Tibial nerve (tissue), 4 donors: ENCODE data around the gene PTPN2. TPM values are rescaled to one million over a fixed set of nuclear protein-coding genes. Genes with fewer than 3 reads are reported as not detected.

Source experiments
- DNase-seq, 2 donors: peaks; one replicate each; pipeline ENCODE4 v3.0.0-alpha.2; 2019; ENCODE audit warnings: low spot score in 2 of 2
- H3K27ac ChIP-seq, 4 donors: fragments of 200-600 bp; sonication (generic) in 3 of 4; one replicate each; pipeline ENCODE4 v1.5.1; 2017 to 2019; ENCODE audit warnings: mild to moderate bottlenecking in 1 of 4
- H3K27me3 ChIP-seq, 2 donors: fragments of 200-600 bp; sonication (generic) in 1 of 2; one replicate each; pipeline versions ENCODE4 v1.5.1 to v1.6.0; 2017 to 2019
- H3K36me3 ChIP-seq, 3 donors: fragments of 200-600 bp; sonication (generic); one replicate each; pipeline ENCODE4 v1.5.1; 2018 to 2019
- H3K4me1 ChIP-seq, 4 donors: fragments of 200-600 bp; sonication (generic) in 3 of 4; one replicate each; pipeline ENCODE4 v1.5.1; 2017 to 2019
- H3K4me3 ChIP-seq, 4 donors: fragments of 200-600 bp; sonication (generic) in 3 of 4; one replicate each; pipeline ENCODE4 v1.5.1; 2017 to 2019; ENCODE audit warnings: mild to moderate bottlenecking in 1 of 4, moderate library complexity in 1 of 4
- H3K9me3 ChIP-seq, 4 donors: fragments of 200-600 bp; sonication (generic) in 3 of 4; one replicate each; pipeline ENCODE4 v1.5.1; 2017 to 2019
- CTCF ChIP-seq, 5 experiments: fragments of 200-600 bp in 3 of 5; fragments of 450-650 bp in 2 of 5; sonication (generic) in 3 of 5; IDR thresholded peaks; one replicate each; pipeline ENCODE4 v1.5.1; 2016 to 2019; ENCODE audit warnings: antibody characterized with exemption in 5 of 5, mild to moderate bottlenecking in 3 of 5, moderate library complexity in 2 of 5
- EP300 ChIP-seq, 2 donors: sonication (generic); formaldehyde crosslinking; IDR thresholded peaks; one replicate each; pipeline ENCODE4 v1.6.1; 2017; ENCODE audit warnings: antibody characterized with exemption in 2 of 2, mild to moderate bottlenecking in 1 of 2
- POLR2A ChIP-seq, 2 donors: fragments of 450-650 bp; IDR thresholded peaks; one replicate each; pipeline ENCODE4 v1.6.1; 2017; ENCODE audit warnings: antibody characterized with exemption in 2 of 2, mild to moderate bottlenecking in 2 of 2, moderate library complexity in 2 of 2
- WGBS, 2 donors: methylation state at CpG; one replicate each; pipeline ENCODE4 v1.1.5; 2018; 5-methylcytosine and 5-hydroxymethylcytosine counted together
- total RNA-seq, 4 donors: library from RNA; depleted of rRNA; stranded (reverse); fragments of >200 nt; gene quantifications; one replicate each; pipeline ENCODE4 v1.1.0, GENCODE V29; 2016

Gene PTPN2
- total RNA-seq, 4 donors from 2014 or later = 12.9 to 50.5 (median 30.7) TPM

GRCh38 chr18:12891561-12891960 is 7.5 kb upstream of the PTPN2 start:
- Histone ChIP-seq H3K9me3 (peaks cover 0 to 7% (median 0%) of the 10 kb centered on the region in 4 donors), H3K36me3 (no peaks in the 10 kb centered on the region), H3K4me3 (no peak overlapping the region), H3K27ac (no peak overlapping the region), H3K4me1 (no peaks in the 10 kb centered on the region), H3K27me3 (peaks cover 0 to 14% of the 10 kb centered on the region in 2 donors)
- TF ChIP-seq EP300 (IDR thresholded peaks at IDR 0.05) (no peak), CTCF (IDR thresholded peaks at IDR 0.05) (no peak), POLR2A (IDR thresholded peaks at IDR 0.05) (no peak)
- WGBS, 2 donors = 89 to 92% methylated on average over 6 of the region's 6 CpGs
- no peak for DNase-seq

- Histone ChIP-seq H3K27ac (no peak overlapping the region), H3K36me3 (no peaks in the 10 kb centered on the region), H3K4me1 (no peaks in the 10 kb centered on the region), H3K4me3 (no peak overlapping the region), H3K27me3 (peaks cover 0 to 11% of the 10 kb centered on the region in 2 donors), H3K9me3 (peaks cover 0 to 7% (median 0%) of the 10 kb centered on the region in 4 donors)
- no peak for DNase-seq
- WGBS, 2 donors = 90 to 92% methylated on average over 3 of the region's 3 CpGs
- TF ChIP-seq EP300 (IDR thresholded peaks at IDR 0.05) = no peak
- no peak for TF ChIP-seq POLR2A (IDR thresholded peaks at IDR 0.05)
- TF ChIP-seq CTCF (IDR thresholded peaks at IDR 0.05) = no peak
Measured at GRCh38 chr18:12890964-12891363, 6.9 kb upstream of the PTPN2 start.

GRCh38 chr18:12886498-12887126 is 2.6 kb upstream of the PTPN2 start:
- Histone ChIP-seq H3K36me3 (no peaks in the 10 kb centered on the region), H3K4me3 (no peak overlapping the region), H3K9me3 (peaks cover 0 to 7% (median 0%) of the 10 kb centered on the region in 4 donors), H3K4me1 (peaks cover 0 to 21% (median 12%) of the 10 kb centered on the region in 4 donors), H3K27ac (no peak overlapping the region), H3K27me3 (no peaks in the 10 kb centered on the region)
- DNase-seq = no peak
- WGBS, 2 donors = 16 to 31% methylated on average over 2 of the region's 2 CpGs
- TF ChIP-seq CTCF (IDR thresholded peaks at IDR 0.05) (peak in 2 of 5 experiments; percentile 9 to 18), POLR2A (IDR thresholded peaks at IDR 0.05) (no peak)

GRCh38 chr18:12885500-12885899 is 1.5 kb upstream of the PTPN2 start:
- DNase-seq = no peak
- H3K36me3 ChIP-seq = no peaks in the 10 kb centered on the region
- no peak overlapping the region for H3K4me3 ChIP-seq
- no peaks in the 10 kb centered on the region for H3K27me3 ChIP-seq
- TF ChIP-seq EP300 (IDR thresholded peaks at IDR 0.05) = no peak
- TF ChIP-seq POLR2A (IDR thresholded peaks at IDR 0.05) = no peak
- no peak for TF ChIP-seq CTCF (IDR thresholded peaks at IDR 0.05)
- H3K27ac ChIP-seq = no peak overlapping the region
- WGBS, 2 donors = 66% methylated on average over 4 of the region's 4 CpGs
- peaks cover 0 to 31% (median 18%) of the 10 kb centered on the region in 4 donors for H3K4me1 ChIP-seq
- peaks cover 0 to 2% (median 0%) of the 10 kb centered on the region in 4 donors for H3K9me3 ChIP-seq

- no peak for DNase-seq
- no peaks in the 10 kb centered on the region for H3K9me3 ChIP-seq
- H3K36me3 ChIP-seq = no peaks in the 10 kb centered on the region
- H3K4me3 ChIP-seq = peak overlapping the region; percentile 47 to 92 (median 90)
- TF ChIP-seq EP300 (IDR thresholded peaks at IDR 0.05) (no peak), CTCF (IDR thresholded peaks at IDR 0.05) (no peak), POLR2A (IDR thresholded peaks at IDR 0.05) (no peak)
- H3K27me3 ChIP-seq = no peaks in the 10 kb centered on the region
- peak overlapping the region; percentile 96 to 100 (median 98) for H3K27ac ChIP-seq
- H3K4me1 ChIP-seq = peaks cover 0 to 33% (median 20%) of the 10 kb centered on the region in 4 donors
- 14 to 16% methylated on average over 34 of the region's 35 CpGs for WGBS, 2 donors
Measured at GRCh38 chr18:12884406-12885323, 628 bp upstream of the PTPN2 start.
